Trophoblast cell (in vitro differentiated cells and primary cell): Measurements from ENCODE around the gene AGTPBP1.

ENCODE experiments used
- DNase-seq, 2 donors: peaks; one replicate each; pipeline ENCODE4 v3.0.0-alpha.2; 2016
- H2AFZ ChIP-seq: 2 replicates; pipeline ENCODE4 v1.6.1; 2013; ENCODE audit warnings: low read length, moderate library complexity, mild to moderate bottlenecking; ENCODE audit not compliant: insufficient read depth, poor library complexity
- H2AK5ac ChIP-seq: 2 replicates; pipeline ENCODE4 v1.6.1; 2013; ENCODE audit warnings: mild to moderate bottlenecking, low read length
- H2BK120ac ChIP-seq: 2 replicates; pipeline ENCODE4 v1.6.1; 2013; ENCODE audit warnings: low read length, mild to moderate bottlenecking, moderate library complexity; ENCODE audit not compliant: insufficient read depth, poor library complexity
- H2BK12ac ChIP-seq: 2 replicates; pipeline ENCODE4 v1.6.1; 2013; ENCODE audit warnings: mild to moderate bottlenecking, low read length, moderate library complexity
- H2BK5ac ChIP-seq: 2 replicates; pipeline ENCODE4 v1.6.1; 2013; ENCODE audit warnings: low read length, low read depth, moderate library complexity, mild to moderate bottlenecking; ENCODE audit not compliant: poor library complexity
- H3K14ac ChIP-seq: 2 replicates; pipeline ENCODE4 v1.6.1; 2013; ENCODE audit warnings: mild to moderate bottlenecking, low read length
- H3K18ac ChIP-seq: 2 replicates; pipeline ENCODE4 v1.6.1; 2013; ENCODE audit warnings: mild to moderate bottlenecking, low read length
- H3K23ac ChIP-seq: 2 replicates; pipeline ENCODE4 v1.6.1; 2013; ENCODE audit warnings: low read length
- H3K27ac ChIP-seq: 2 replicates; pipeline ENCODE4 v1.5.1; 2013; ENCODE audit warnings: low read depth, mild to moderate bottlenecking, inconsistent platforms, low read length, moderate library complexity
- H3K27me3 ChIP-seq: 2 replicates; pipeline ENCODE4 v1.6.1; 2013; ENCODE audit warnings: inconsistent platforms, mild to moderate bottlenecking, low read length, moderate library complexity; ENCODE audit not compliant: insufficient read depth
- H3K36me3 ChIP-seq, 2 experiments: 1 replicate in 1 of 2; 2 replicates in 1 of 2; pipeline ENCODE4 v1.6.1; 2013; ENCODE audit warnings: low read length in 2 of 2, mild to moderate bottlenecking in 2 of 2, moderate library complexity in 1 of 2; ENCODE audit not compliant: insufficient read depth in 2 of 2, control insufficient read depth in 1 of 2
- H3K4ac ChIP-seq: 2 replicates; pipeline ENCODE4 v1.6.1; 2013; ENCODE audit warnings: low read depth, mild to moderate bottlenecking, low read length, moderate library complexity
- H3K4me1 ChIP-seq, 2 experiments: 1 replicate in 1 of 2; 2 replicates in 1 of 2; pipeline ENCODE4 v1.6.1; 2013; ENCODE audit warnings: low read length in 2 of 2, mild to moderate bottlenecking in 2 of 2, moderate library complexity in 1 of 2; ENCODE audit not compliant: insufficient read depth in 2 of 2, control insufficient read depth in 1 of 2
- H3K4me2 ChIP-seq: 2 replicates; pipeline ENCODE4 v1.6.1; 2013; ENCODE audit warnings: inconsistent platforms, mild to moderate bottlenecking, low read length, moderate library complexity
- H3K4me3 ChIP-seq: 2 replicates; pipeline ENCODE4 v1.5.1; 2013; ENCODE audit warnings: mild to moderate bottlenecking, low read depth, low read length, inconsistent platforms
- H3K79me1 ChIP-seq: one replicate; pipeline ENCODE4 v1.6.1; 2013; ENCODE audit warnings: low read length
- H3K79me2 ChIP-seq: 2 replicates; pipeline ENCODE4 v1.6.1; 2013; ENCODE audit warnings: low read length, mild to moderate bottlenecking; ENCODE audit not compliant: control insufficient read depth, insufficient read depth, poor library complexity
- H3K9ac ChIP-seq: 2 replicates; pipeline ENCODE4 v1.6.1; 2013; ENCODE audit warnings: mild to moderate bottlenecking, low read length
- H3K9me3 ChIP-seq: 2 replicates; pipeline ENCODE4 v1.6.1; 2013; ENCODE audit warnings: low read depth, mild to moderate bottlenecking, control low read depth, inconsistent platforms, low read length; ENCODE audit not compliant: insufficient read depth
- H4K12ac ChIP-seq: 2 replicates; pipeline ENCODE4 v1.6.1; 2013; ENCODE audit warnings: low read depth, mild to moderate bottlenecking, low read length, moderate library complexity
- H4K8ac ChIP-seq: 2 replicates; pipeline ENCODE4 v1.6.1; 2013; ENCODE audit warnings: low read depth, mild to moderate bottlenecking, low read length, moderate library complexity
- H4K91ac ChIP-seq: one replicate; pipeline ENCODE4 v1.6.1; 2013; ENCODE audit warnings: low read depth, mild to moderate bottlenecking, low read length, moderate library complexity
- WGBS: extraction: QIAGEN DNeasy Blood & Tissue Kit; methylation state at CpG from one replicate; pipeline ENCODE4 v1.1.7; 2013; ENCODE audit warnings: missing lambda C conversion rate; ENCODE audit not compliant: insufficient read length, insufficient coverage; ENCODE audit errors: extremely low coverage; 5-methylcytosine and 5-hydroxymethylcytosine counted together

The AGTPBP1 gene

DNA sequence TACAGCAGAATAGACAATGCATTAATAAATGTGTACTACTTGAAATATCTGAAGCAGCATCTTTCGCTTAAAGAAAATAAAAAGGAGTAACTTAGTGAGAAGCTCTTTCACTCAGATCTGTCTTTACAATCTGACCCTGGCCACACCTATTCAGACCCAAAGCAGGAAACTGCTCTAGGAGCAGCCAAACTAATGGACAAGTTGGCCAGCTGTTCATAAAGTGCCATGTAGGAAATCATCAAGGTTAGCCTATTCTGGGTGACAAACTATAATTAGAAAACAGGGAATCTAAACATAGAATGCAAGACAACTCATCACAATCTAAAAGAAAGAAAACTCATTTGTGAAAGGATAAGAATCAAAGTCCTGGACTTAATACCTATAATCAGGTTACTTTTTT, 101.3 kb downstream of the AGTPBP1 start:
- no peak overlapping the region for H4K91ac ChIP-seq
- H4K8ac ChIP-seq = no peak overlapping the region
- no peak overlapping the region for H2BK12ac ChIP-seq
- H2AK5ac ChIP-seq = no peak overlapping the region
- no CpG with 5 or more reads among the region's 1 CpG for WGBS
- no peak overlapping the region for H3K23ac ChIP-seq
- H3K27ac ChIP-seq = no peak overlapping the region
- no peak overlapping the region for H3K4me3 ChIP-seq
- H3K9ac ChIP-seq = no peak overlapping the region
- no peak overlapping the region for H4K12ac ChIP-seq
- H3K4me1 ChIP-seq = no peaks in the 10 kb centered on the region
- no peaks in the 10 kb centered on the region for H3K27me3 ChIP-seq
- no peaks in the 10 kb centered on the region for H3K36me3 ChIP-seq
- no peak overlapping the region for H2BK120ac ChIP-seq
- H3K14ac ChIP-seq = no peak overlapping the region
- no peak overlapping the region for H3K4me2 ChIP-seq
- H3K18ac ChIP-seq = no peak overlapping the region
- no peaks in the 10 kb centered on the region for H3K79me1 ChIP-seq
- H3K9me3 ChIP-seq = no peaks in the 10 kb centered on the region
- no peak for DNase-seq
- no peaks in the 10 kb centered on the region for H3K79me2 ChIP-seq
- no peak overlapping the region for H2AFZ ChIP-seq
- H3K4ac ChIP-seq = no peak overlapping the region
- no peak overlapping the region for H2BK5ac ChIP-seq

- Histone ChIP-seq H3K4me2 (no peak overlapping the region), H2AFZ (no peak overlapping the region), H3K79me1 (no peaks in the 10 kb centered on the region), H3K4ac (no peak overlapping the region), H3K4me3 (no peak overlapping the region), H3K27ac (no peak overlapping the region), H3K9me3 (no peaks in the 10 kb centered on the region), H2BK120ac (no peak overlapping the region), H3K9ac (no peak overlapping the region), H4K8ac (no peak overlapping the region), H2BK5ac (no peak overlapping the region), H3K27me3 (no peaks in the 10 kb centered on the region), H3K4me1 (no peaks in the 10 kb centered on the region), H3K14ac (no peak overlapping the region), H3K23ac (no peak overlapping the region), H4K12ac (no peak overlapping the region), H2BK12ac (no peak overlapping the region), H2AK5ac (no peak overlapping the region), H3K36me3 (no peaks in the 10 kb centered on the region), H4K91ac (no peak overlapping the region), H3K79me2 (no peaks in the 10 kb centered on the region), H3K18ac (no peak overlapping the region)
- DNase-seq = no peak
- WGBS = no CpG with 5 or more reads among the region's 3 CpGs
These were observed 102.0 kb downstream of the AGTPBP1 start for GRCh38 chr9:85639675-85640186.

- Histone ChIP-seq H3K23ac (no peak overlapping the region), H3K27me3 (no peaks in the 10 kb centered on the region), H2BK12ac (no peak overlapping the region), H2AK5ac (no peak overlapping the region), H2BK120ac (no peak overlapping the region), H3K9me3 (no peaks in the 10 kb centered on the region), H3K79me1 (no peaks in the 10 kb centered on the region), H3K4ac (no peak overlapping the region), H3K4me2 (no peak overlapping the region), H3K4me1 (peaks cover 2 to 3% of the 10 kb centered on the region in 2 experiments), H4K12ac (no peak overlapping the region), H3K18ac (no peak overlapping the region), H3K9ac (no peak overlapping the region), H3K79me2 (no peaks in the 10 kb centered on the region), H4K91ac (no peak overlapping the region), H3K36me3 (no peaks in the 10 kb centered on the region), H4K8ac (no peak overlapping the region), H3K27ac (no peak overlapping the region), H3K4me3 (no peak overlapping the region), H2AFZ (no peak overlapping the region), H2BK5ac (no peak overlapping the region), H3K14ac (no peak overlapping the region)
- WGBS = no CpG with 5 or more reads among the region's 1 CpG
- DNase-seq = no peak
These were observed 109.9 kb downstream of the AGTPBP1 start for GRCh38 chr9:85631809-85632208.

GRCh38 chr9:85630676-85631075, 111.1 kb downstream of the AGTPBP1 start:
- H4K91ac ChIP-seq = no peak overlapping the region
- no peak overlapping the region for H2AK5ac ChIP-seq
- no peak overlapping the region for H4K12ac ChIP-seq
- WGBS = no CpG with 5 or more reads among the region's 1 CpG
- no peaks in the 10 kb centered on the region for H3K79me2 ChIP-seq
- no peak overlapping the region for H2BK12ac ChIP-seq
- H3K36me3 ChIP-seq = no peaks in the 10 kb centered on the region
- H3K9me3 ChIP-seq = no peaks in the 10 kb centered on the region
- DNase-seq = peak in 1 of 2 donors; percentile 6
- H3K4me3 ChIP-seq = no peak overlapping the region
- no peak overlapping the region for H3K23ac ChIP-seq
- no peak overlapping the region for H3K9ac ChIP-seq
- H2BK120ac ChIP-seq = no peak overlapping the region
- H3K4ac ChIP-seq = no peak overlapping the region
- H3K4me1 ChIP-seq = peaks cover 2 to 3% of the 10 kb centered on the region in 2 experiments
- no peak overlapping the region for H2AFZ ChIP-seq
- H3K14ac ChIP-seq = no peak overlapping the region
- H4K8ac ChIP-seq = no peak overlapping the region
- no peaks in the 10 kb centered on the region for H3K79me1 ChIP-seq
- H3K27me3 ChIP-seq = no peaks in the 10 kb centered on the region
- no peak overlapping the region for H3K18ac ChIP-seq
- H3K4me2 ChIP-seq = no peak overlapping the region
- H2BK5ac ChIP-seq = no peak overlapping the region
- H3K27ac ChIP-seq = no peak overlapping the region
